ENCODE data around the gene MYBPC2.

MYBPC2 gene

DNA sequence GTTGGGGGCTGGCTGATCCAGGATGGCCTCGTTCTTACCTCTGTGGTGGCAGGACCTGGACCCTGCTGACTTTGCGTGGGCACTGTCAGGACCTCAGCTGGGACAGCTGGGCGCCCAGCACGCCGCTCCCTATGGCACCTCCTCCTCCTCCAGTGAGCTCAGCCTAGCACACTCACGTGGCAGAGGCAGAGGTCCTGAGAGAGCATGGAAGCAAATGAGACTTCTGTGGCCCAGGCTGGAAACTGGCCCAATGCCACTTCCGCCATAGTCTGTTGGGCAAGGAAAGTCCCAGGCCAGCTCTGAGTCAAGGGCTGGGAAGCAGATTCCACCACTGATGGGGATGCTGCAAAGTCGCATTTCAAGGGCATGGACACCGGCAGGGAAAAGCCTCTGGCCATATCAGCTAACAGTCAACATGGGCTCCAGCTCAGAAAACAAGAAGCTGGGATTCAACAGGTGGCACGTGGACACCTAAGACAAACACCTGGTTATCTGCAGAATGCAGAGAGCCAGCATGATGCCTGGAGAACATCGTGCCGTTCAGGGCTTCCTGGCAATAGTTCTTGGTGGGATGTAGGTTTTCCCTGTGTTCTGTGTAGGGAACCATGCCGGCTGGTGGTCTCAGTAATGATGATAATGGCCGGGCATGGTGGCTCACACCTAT, 16.7 kb downstream of the MYBPC2 start:
- Histone ChIP-seq H3K27ac (ENCODE audit: low read depth, low read length) (no peak overlapping the region), H3K9ac (ENCODE audit: low read depth, low read length) (no peak overlapping the region), H3K4me3 (ENCODE audit: low read length) (no peak overlapping the region), H3K9me3 (ENCODE audit: insufficient read depth, low read depth, low read length) (no peaks in the 10 kb centered on the region), H3K27me3 (ENCODE audit: insufficient read depth, low read length) (no peaks in the 10 kb centered on the region), H3K36me3 (ENCODE audit: insufficient read depth, low read length) (no peaks in the 10 kb centered on the region), H3K4me1 (ENCODE audit: insufficient read depth, low read length) (no peaks in the 10 kb centered on the region)
- WGBS, result 88% methylated on average over 13 of the region's 14 CpGs

DNA sequence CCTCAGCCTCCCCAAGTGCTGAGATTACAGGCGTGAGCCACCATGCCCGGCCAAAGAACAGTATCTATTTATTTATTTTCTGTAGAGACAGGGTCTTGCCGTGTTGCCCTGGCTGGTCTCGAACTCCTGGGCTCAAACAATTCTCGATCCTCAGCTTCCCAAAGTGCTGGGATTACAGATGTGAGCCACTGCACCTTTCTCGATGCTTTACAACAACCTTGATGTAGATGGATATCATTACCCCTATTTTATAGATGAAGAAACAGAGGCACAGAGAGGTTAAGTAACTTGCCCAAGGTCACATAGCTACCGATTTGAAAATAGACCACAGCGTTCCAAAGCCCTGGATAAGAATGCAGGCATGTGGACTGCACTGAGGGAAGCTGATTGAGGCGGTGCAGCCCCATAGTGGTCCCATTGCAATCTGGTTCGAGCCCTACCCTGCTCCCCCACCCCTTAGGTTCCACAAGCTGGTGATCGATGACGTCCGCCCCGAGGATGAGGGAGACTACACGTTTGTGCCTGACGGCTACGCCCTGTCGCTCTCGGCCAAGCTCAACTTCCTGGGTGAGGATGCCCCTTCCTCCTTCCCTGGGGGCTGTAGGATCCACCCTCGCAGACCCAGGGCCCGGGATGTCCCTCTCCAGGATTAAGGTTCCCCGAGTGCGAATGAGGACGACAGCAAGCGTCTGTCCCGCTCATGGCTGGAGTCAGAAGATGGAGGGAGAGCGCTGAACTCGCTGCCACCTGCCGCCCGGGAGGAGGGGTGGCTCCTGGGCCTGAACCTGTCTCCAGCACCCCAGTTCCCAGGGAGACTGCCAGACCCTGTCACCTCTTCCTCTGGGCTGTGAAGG, 17.9 kb downstream of the MYBPC2 start:
- Histone ChIP-seq H3K27me3 (ENCODE audit: insufficient read depth, low read length) (no peaks in the 10 kb centered on the region), H3K27ac (ENCODE audit: low read depth, low read length) (no peak overlapping the region), H3K4me1 (ENCODE audit: insufficient read depth, low read length) (no peaks in the 10 kb centered on the region), H3K36me3 (ENCODE audit: insufficient read depth, low read length) (no peaks in the 10 kb centered on the region), H3K9me3 (ENCODE audit: insufficient read depth, low read depth, low read length) (no peaks in the 10 kb centered on the region), H3K9ac (ENCODE audit: low read depth, low read length) (no peak overlapping the region), H3K4me3 (ENCODE audit: low read length) (no peak overlapping the region)
- WGBS, result 86% methylated on average over 30 of the region's 30 CpGs

DNA sequence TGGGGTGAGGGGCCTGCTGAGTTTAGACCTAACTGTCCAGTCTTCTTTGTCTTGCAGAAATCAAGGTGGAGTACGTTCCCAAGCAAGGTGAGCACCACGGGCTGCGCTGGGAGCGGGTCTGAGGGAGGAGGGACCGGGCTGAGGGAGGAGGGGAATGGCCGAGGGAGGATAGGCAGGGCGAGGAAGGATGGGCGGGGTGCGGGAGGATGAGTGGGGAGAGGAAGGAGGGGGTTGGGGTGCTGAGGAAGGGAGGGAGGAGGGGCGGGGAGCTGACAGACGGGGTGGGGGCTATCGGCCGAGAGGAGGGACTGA, 18.5 kb downstream of the MYBPC2 start:
- no peaks in the 10 kb centered on the region for H3K9me3 ChIP-seq (ENCODE audit: insufficient read depth, low read depth, low read length)
- H3K27me3 ChIP-seq (ENCODE audit: insufficient read depth, low read length), result no peaks in the 10 kb centered on the region
- WGBS, result 79% methylated on average over 13 of the region's 13 CpGs
- no peak overlapping the region for H3K27ac ChIP-seq (ENCODE audit: low read depth, low read length)
- no peaks in the 10 kb centered on the region for H3K4me1 ChIP-seq (ENCODE audit: insufficient read depth, low read length)
- H3K4me3 ChIP-seq (ENCODE audit: low read length), result no peak overlapping the region
- no peaks in the 10 kb centered on the region for H3K36me3 ChIP-seq (ENCODE audit: insufficient read depth, low read length)
- H3K9ac ChIP-seq (ENCODE audit: low read depth, low read length), result no peak overlapping the region

DNA sequence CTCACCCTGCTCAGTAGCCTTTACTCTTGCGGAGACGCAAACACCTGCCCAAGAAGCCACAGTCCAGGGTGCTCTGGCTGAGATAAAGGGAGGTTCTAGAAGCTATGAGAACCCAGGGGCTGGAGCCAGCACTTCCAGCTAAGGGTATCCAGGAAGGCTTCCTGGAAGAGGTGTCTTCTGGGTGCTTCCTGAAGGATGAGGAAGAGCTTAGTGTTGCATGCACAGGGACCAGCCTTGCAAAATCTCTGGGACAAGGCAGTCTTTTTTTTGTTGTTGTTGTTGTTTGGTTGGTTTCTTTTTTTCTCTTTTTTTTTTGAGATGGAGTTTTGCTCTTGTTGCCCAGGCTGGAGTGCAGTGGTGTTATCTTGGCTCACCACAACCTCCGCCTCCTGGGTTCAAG, 20.6 kb downstream of the MYBPC2 start:
- Histone ChIP-seq H3K9ac (ENCODE audit: low read depth, low read length) (no peak overlapping the region), H3K4me1 (ENCODE audit: insufficient read depth, low read length) (no peaks in the 10 kb centered on the region), H3K27ac (ENCODE audit: low read depth, low read length) (no peak overlapping the region), H3K4me3 (ENCODE audit: low read length) (no peak overlapping the region), H3K36me3 (ENCODE audit: insufficient read depth, low read length) (no peaks in the 10 kb centered on the region), H3K27me3 (ENCODE audit: insufficient read depth, low read length) (no peaks in the 10 kb centered on the region), H3K9me3 (ENCODE audit: insufficient read depth, low read depth, low read length) (no peaks in the 10 kb centered on the region)
- WGBS, result 93% methylated on average over 3 of the region's 3 CpGs

DNA sequence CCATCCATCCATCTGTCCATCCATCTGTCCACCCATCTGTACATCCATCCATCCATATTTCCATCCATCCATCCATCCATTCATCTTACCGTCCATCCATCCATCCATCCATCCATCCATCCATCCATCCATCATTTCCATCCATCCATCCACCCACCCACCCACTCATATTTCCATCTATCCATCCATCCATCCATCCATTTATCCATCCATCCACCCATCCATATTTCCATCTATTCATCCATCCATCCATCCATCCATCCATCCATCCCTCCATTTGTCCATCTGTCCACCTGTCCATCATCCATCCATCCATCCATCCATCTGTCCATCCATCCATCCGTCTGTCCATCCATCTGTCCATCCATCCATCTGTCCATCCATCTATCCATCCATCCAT, 23.3 kb downstream of the MYBPC2 start:
- Histone ChIP-seq H3K4me1 (ENCODE audit: insufficient read depth, low read length) (no peaks in the 10 kb centered on the region), H3K27me3 (ENCODE audit: insufficient read depth, low read length) (no peaks in the 10 kb centered on the region), H3K4me3 (ENCODE audit: low read length) (no peak overlapping the region), H3K9ac (ENCODE audit: low read depth, low read length) (no peak overlapping the region), H3K36me3 (ENCODE audit: insufficient read depth, low read length) (no peaks in the 10 kb centered on the region), H3K27ac (ENCODE audit: low read depth, low read length) (no peak overlapping the region), H3K9me3 (ENCODE audit: insufficient read depth, low read depth, low read length) (no peaks in the 10 kb centered on the region)
- WGBS, result 81% methylated on average over 2 of the region's 2 CpGs

DNA sequence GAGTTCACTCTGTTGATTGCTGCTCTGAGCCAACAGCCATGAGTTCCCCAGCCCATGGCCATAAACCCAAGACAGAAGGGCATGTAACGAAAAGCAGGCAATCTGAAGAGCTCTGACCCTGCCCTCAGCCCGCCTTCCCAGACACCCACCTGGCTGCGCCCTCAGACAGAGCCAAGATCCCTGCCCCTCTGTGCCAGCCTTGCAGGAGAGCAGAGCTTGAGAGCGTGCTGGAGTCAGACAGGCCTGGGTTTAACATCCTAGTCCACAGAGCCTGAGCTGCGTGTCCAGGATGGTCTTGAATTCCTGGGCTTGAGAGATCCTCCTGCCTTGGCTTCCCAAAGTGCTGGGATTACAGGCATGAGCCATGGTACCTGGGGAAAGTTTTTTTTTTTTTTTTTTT, 24.6 kb downstream of the MYBPC2 start:
- Histone ChIP-seq H3K4me3 (ENCODE audit: low read length) (no peak overlapping the region), H3K36me3 (ENCODE audit: insufficient read depth, low read length) (no peaks in the 10 kb centered on the region), H3K27me3 (ENCODE audit: insufficient read depth, low read length) (no peaks in the 10 kb centered on the region), H3K27ac (ENCODE audit: low read depth, low read length) (no peak overlapping the region), H3K9ac (ENCODE audit: low read depth, low read length) (no peak overlapping the region), H3K4me1 (ENCODE audit: insufficient read depth, low read length) (no peaks in the 10 kb centered on the region), H3K9me3 (ENCODE audit: insufficient read depth, low read depth, low read length) (no peaks in the 10 kb centered on the region)
- WGBS, result 90% methylated on average over 5 of the region's 5 CpGs

DNA sequence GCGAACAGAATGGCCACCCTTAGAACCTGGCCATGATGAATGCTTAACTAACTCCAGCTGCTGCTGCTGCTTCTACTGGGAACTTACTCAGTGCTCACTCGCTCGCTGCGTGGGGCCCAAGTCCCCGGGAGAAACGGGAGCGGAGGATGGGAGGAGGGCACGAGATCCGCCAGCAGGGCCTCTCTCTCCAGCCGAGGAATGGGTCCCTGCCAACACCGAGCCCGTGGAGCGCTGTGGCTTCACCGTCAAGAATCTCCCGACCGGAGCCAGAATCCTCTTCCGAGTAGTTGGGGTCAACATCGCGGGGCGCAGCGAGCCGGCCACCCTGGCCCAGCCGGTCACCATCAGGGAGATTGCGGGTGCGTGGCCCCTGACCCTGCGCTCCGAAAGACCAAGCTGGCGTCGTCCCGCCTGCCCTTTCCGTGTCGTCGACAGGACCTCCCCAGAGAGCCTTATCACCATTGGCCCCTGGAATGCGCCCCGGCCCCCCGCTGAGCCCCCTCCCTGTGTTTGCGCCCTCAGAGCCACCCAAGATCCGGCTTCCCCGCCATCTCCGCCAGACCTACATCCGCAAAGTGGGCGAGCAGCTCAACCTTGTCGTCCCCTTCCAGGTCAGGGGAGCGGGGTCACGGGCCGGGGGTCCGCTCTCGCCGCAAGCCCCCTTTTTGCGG, 25.8 kb downstream of the MYBPC2 start:
- WGBS, result 85% methylated on average over 50 of the region's 50 CpGs
- Histone ChIP-seq H3K36me3 (ENCODE audit: insufficient read depth, low read length) (no peaks in the 10 kb centered on the region), H3K27me3 (ENCODE audit: insufficient read depth, low read length) (no peaks in the 10 kb centered on the region), H3K4me1 (ENCODE audit: insufficient read depth, low read length) (no peaks in the 10 kb centered on the region), H3K4me3 (ENCODE audit: low read length) (no peak overlapping the region), H3K9ac (ENCODE audit: low read depth, low read length) (no peak overlapping the region), H3K27ac (ENCODE audit: low read depth, low read length) (no peak overlapping the region), H3K9me3 (ENCODE audit: insufficient read depth, low read depth, low read length) (no peaks in the 10 kb centered on the region)

DNA sequence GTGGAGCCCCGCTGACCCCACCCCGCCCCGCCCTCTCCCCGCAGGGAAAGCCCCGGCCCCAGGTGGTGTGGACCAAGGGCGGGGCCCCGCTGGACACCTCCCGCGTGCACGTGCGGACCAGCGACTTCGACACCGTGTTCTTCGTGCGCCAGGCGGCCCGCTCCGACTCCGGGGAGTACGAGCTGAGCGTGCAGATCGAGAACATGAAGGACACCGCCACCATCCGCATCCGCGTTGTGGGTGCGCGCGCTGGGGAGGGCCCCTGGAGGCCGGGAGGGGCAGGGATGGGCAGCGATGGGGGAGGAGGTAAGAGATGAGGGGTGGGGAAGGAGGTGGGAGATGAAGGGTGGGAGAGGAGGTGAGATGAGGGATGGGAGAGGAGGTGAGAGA, 26.4 kb downstream of the MYBPC2 start:
- Histone ChIP-seq H3K36me3 (ENCODE audit: insufficient read depth, low read length) (no peaks in the 10 kb centered on the region), H3K9me3 (ENCODE audit: insufficient read depth, low read depth, low read length) (no peaks in the 10 kb centered on the region), H3K4me1 (ENCODE audit: insufficient read depth, low read length) (no peaks in the 10 kb centered on the region), H3K27me3 (ENCODE audit: insufficient read depth, low read length) (no peaks in the 10 kb centered on the region), H3K27ac (ENCODE audit: low read depth, low read length) (no peak overlapping the region), H3K4me3 (ENCODE audit: low read length) (no peak overlapping the region), H3K9ac (ENCODE audit: low read depth, low read length) (no peak overlapping the region)
- 93% methylated on average over 32 of the region's 32 CpGs for WGBS

DNA sequence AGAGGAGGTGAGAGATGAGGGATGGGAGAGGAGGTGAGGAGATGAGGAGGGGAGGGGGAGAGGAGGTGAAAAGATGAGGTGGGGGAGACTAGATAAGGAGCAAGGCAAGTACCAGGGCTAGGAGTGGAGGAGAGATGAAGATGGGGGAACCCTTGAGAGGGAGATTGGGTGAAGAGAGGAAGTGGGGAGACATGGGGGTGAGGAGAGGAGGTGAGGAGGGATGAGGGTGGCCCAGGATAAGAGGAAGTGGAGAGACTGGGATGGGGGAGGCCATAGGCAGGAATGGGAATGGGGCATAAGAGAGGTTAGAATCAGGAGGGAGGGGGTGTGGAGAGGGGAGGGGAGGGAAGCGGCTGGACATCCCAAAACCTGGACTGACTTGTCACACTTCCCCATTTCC, 26.9 kb downstream of the MYBPC2 start:
- no peak overlapping the region for H3K27ac ChIP-seq (ENCODE audit: low read depth, low read length)
- no peaks in the 10 kb centered on the region for H3K36me3 ChIP-seq (ENCODE audit: insufficient read depth, low read length)
- no peak overlapping the region for H3K9ac ChIP-seq (ENCODE audit: low read depth, low read length)
- no peaks in the 10 kb centered on the region for H3K27me3 ChIP-seq (ENCODE audit: insufficient read depth, low read length)
- H3K9me3 ChIP-seq (ENCODE audit: insufficient read depth, low read depth, low read length), result no peaks in the 10 kb centered on the region
- WGBS, result 82% methylated on average over 1 of the region's 1 CpG
- H3K4me1 ChIP-seq (ENCODE audit: insufficient read depth, low read length), result no peaks in the 10 kb centered on the region
- H3K4me3 ChIP-seq (ENCODE audit: low read length), result no peak overlapping the region

DNA sequence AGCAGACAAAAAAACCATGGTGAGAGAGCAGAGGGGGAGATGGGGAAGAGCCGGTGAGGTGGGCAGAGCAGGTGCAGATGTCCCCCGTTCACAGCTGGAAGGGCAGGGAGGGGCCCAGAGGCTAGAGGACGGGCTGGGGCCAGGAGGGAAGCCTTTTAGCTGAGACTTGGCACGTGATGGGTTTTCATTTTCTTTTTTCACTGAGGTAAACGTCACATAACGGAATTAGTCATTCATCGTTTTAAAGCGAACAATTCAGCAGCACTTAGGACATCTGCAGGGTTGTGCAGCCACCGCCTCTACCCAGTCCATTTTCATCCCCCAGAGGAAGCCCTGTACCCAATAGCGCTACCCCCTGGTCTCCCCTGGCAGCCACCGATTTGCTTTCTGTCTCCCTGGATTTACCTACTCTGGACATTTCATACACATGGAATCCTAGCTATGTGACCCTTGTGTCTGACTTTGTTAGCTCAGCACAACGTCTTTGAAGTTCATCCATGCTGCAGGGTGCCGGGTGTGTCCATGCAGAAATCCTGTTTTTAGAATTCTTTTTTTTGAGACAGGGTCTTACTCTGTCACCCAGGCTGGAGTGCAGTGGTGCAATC, 27.6 kb downstream of the MYBPC2 start:
- Histone ChIP-seq H3K4me3 (ENCODE audit: low read length) (no peak overlapping the region), H3K27ac (ENCODE audit: low read depth, low read length) (no peak overlapping the region), H3K9me3 (ENCODE audit: insufficient read depth, low read depth, low read length) (no peaks in the 10 kb centered on the region), H3K4me1 (ENCODE audit: insufficient read depth, low read length) (no peaks in the 10 kb centered on the region), H3K27me3 (ENCODE audit: insufficient read depth, low read length) (no peaks in the 10 kb centered on the region), H3K9ac (ENCODE audit: low read depth, low read length) (no peak overlapping the region), H3K36me3 (ENCODE audit: insufficient read depth, low read length) (no peaks in the 10 kb centered on the region)
- WGBS, result 72% methylated on average over 13 of the region's 13 CpGs
